AG04449 (cell line): ENCODE results near the gene MYOF.

Experiments
- CTCF ChIA-PET: fragments of 350-600 bp; formaldehyde crosslinking; extraction: SDS; loops from one replicate; lab custom pipeline; 2021; ENCODE audit warnings: antibody characterized with exemption; lab: Yijun Ruan, JAX
- POLR2A ChIA-PET: fragments of 400-600, 350-600 bp; formaldehyde crosslinking; extraction: SDS; loops from one replicate; lab custom pipeline; 2020; ENCODE audit warnings: antibody characterized with exemption, inconsistent platforms; lab: Yijun Ruan, JAX
- DNase-seq: peaks from one replicate; pipeline ENCODE4 v3.0.0-alpha.2; 2010; ENCODE audit warnings: low read depth, low spot score
- H3K4me3 ChIP-seq: 2 replicates; pipeline ENCODE4 v1.5.1; 2011; ENCODE audit warnings: low read depth, mild to moderate bottlenecking, control low read depth, low read length
- TF ChIP-seq, protein P1 (sequence below): IDR thresholded peaks from one replicate; pipeline ENCODE4 v1.5.1; 2011; ENCODE audit warnings: mild to moderate bottlenecking, moderate library complexity, low read length, control low read depth, inconsistent platforms; ENCODE audit not compliant: insufficient read depth; ENCODE audit errors: missing control alignments

MYOF gene

DNA sequence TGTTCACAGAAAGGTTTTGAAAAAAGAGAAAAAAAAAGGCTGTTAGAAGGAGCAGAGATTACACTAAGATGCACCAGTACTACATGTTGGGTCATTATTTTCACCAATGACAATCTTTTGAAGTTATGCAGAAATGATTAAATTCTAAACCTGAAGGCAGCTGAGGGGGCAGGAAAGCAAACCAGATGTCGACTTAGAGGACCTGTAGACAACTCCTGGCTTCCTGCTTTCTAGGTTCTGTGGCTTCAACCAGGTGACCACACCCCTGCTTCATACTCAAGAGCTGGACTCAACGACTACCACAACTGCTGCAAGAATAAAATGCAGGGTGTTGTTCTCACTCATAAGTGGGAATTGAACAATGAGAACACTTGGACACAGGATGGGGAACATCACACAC lies 30.0 kb downstream of the MYOF start:
- TF ChIP-seq, protein P1, sequence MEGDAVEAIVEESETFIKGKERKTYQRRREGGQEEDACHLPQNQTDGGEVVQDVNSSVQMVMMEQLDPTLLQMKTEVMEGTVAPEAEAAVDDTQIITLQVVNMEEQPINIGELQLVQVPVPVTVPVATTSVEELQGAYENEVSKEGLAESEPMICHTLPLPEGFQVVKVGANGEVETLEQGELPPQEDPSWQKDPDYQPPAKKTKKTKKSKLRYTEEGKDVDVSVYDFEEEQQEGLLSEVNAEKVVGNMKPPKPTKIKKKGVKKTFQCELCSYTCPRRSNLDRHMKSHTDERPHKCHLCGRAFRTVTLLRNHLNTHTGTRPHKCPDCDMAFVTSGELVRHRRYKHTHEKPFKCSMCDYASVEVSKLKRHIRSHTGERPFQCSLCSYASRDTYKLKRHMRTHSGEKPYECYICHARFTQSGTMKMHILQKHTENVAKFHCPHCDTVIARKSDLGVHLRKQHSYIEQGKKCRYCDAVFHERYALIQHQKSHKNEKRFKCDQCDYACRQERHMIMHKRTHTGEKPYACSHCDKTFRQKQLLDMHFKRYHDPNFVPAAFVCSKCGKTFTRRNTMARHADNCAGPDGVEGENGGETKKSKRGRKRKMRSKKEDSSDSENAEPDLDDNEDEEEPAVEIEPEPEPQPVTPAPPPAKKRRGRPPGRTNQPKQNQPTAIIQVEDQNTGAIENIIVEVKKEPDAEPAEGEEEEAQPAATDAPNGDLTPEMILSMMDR = no peak
- H3K4me3 ChIP-seq = no peak overlapping the region
- no peak for DNase-seq
- CTCF ChIA-PET = interaction anchor here (1.0 kb wide), 1 partner anchor 75 kb away, joined by 3 read pairs; no protein-coding TSS in a partner anchor
- POLR2A ChIA-PET = no interaction called here

DNA sequence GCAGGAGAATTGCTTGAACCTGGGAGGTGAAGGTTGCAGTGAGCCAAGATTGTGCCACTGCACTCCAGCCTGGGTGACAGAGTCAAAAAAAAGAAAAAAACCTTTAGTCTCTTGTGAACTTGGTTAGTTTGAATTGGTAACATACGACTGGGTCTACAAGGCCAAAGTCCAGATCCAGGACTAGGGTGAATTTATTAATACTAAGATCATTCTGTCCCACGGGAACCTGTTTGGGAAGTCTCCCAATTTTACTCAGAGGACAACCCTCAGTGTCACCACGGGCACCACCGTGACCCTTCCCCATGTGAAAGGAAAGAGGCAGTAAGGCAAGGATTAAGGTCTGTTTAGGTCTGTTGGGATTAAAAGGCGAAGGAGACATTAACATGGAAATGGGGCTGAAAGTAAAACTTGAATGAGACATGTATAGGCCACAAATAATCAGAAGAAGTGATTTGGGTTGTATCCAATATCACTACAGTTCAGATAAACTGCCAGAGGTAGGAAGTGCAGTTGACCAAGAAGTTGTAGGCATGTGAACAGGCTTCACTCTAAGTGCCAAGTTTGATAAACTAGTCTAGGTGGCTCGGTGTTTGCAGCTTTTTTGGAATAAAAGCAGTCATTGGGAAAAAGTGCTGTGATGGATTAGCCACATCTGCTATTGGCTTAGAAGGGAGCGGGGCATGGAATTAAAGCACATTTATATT lies 30.7 kb downstream of the MYOF start:
- ChIA-PET POLR2A (no interaction called here), CTCF (interaction anchor here (1.0 kb wide), 1 partner anchor 74 kb away, joined by 3 read pairs; no protein-coding TSS in a partner anchor)
- TF ChIP-seq, protein P1 = no peak
- no peak for DNase-seq
- no peak overlapping the region for H3K4me3 ChIP-seq

DNA sequence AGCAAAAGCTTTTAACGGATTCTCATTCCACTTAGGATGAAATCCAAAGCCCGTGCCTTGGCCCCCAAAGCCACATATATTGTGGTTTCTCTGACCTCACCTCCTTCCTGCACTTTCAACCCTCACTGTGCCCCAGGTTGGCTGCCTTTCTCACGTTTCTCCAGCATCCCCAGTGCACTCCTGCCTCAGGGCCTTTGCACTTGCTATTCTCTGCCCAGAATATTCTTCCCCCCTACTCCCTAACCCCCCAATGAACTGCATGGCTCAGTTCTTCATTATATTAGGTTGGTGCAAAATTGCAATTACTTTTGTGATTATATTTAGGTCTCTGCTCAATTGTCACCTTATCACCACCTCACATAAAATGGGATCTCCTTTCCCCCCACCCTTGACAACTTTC lies 34.2 kb downstream of the MYOF start:
- TF ChIP-seq, protein P1 = no peak
- no peak for DNase-seq
- H3K4me3 ChIP-seq = no peak overlapping the region
- ChIA-PET CTCF (no interaction called here), POLR2A (no interaction called here)

DNA sequence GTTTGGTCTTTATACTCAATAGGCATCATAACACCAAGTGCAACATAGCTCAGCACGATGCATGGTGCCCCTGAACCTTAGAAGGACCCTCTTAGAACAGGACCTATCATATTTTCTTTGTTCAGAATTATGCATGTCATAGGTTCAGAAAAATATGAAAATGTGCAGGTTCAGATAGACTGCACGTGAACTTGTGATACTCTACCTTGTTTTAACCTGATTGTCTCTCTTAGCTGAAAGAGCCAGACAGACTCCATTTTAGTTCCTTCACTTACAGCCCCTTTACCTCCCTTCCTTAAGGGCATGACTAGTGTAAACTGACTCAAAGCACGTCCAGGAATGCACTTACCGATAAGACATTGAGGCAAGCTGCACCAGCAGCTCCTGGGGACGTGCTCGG lies 35.1 kb downstream of the MYOF start:
- POLR2A ChIA-PET = interaction anchor here (0.8 kb wide), 1 partner anchor 36 kb away, joined by 3 read pairs; no protein-coding TSS in a partner anchor
- TF ChIP-seq, protein P1 = no peak
- H3K4me3 ChIP-seq = no peak overlapping the region
- CTCF ChIA-PET = interaction anchor here (1.3 to 2.6 kb wide), 3 partner anchors 15 to 71 kb away, joined by 5 to 11 read pairs (median 8); partner anchors contain the start of gene MYOF
- no peak for DNase-seq

DNA sequence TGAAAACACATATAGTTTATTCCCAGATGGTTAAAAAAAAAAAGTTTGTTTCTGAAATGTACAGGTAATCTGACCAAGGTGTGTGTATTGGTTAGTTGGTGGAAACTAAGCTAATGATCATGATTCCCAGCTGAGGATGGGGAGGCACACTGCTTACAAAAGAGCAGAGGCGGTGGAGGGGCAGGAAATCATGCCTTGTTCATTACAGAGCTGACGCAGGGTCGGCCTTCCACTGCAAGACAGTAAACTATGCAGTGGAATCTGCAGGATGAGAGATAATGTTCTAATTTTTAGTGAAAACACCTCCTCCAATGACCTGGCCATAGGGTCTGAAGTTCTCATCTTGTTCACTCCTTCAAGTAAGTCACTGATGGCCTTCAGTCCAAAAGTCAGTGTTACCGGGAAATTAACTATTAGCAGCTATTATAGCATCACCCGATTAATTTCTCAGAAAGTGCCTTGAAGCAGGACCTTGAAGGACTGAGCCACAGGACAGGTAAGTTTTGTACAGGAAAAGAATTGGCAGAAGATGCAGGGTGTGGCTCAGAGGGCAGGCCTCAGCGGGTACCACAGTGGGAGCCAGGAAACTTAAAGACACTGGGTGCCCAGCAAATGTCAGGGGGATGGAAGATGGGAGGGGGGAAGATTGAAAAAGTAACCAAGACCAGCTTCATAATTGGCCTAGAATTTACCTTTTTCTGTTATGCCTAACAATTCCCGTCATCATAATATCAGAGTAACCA lies 36.0 kb downstream of the MYOF start:
- CTCF ChIA-PET = interaction anchor here (1.3 to 2.6 kb wide), 4 partner anchors 10 to 70 kb away, joined by 5 to 11 read pairs (median 8); partner anchors contain the start of gene MYOF
- POLR2A ChIA-PET = interaction anchor here (0.6 to 1.4 kb wide), 4 partner anchors 9 to 27 kb away, joined by 3 to 6 read pairs (median 4); no protein-coding TSS in a partner anchor
- DNase-seq = no peak
- no peak overlapping the region for H3K4me3 ChIP-seq
- TF ChIP-seq, protein P1 = no peak
